Ovary (tissue), 9 donors: ENCODE measurements around the gene GNA12. TPM values are rescaled to one million over a fixed set of nuclear protein-coding genes. Genes with fewer than 3 reads are reported as not detected.

Source experiments
- DNase-seq, 5 donors: peaks; one replicate each; pipeline ENCODE4 v3.0.0-alpha.2; 2019 to 2020
- H3K27ac ChIP-seq, 2 donors: fragments of 200-600 bp; one replicate each; pipeline versions ENCODE4 v1.5.1 to v1.8.0; 2019 to 2022
- H3K27me3 ChIP-seq: fragments of 200-600 bp; one replicate; pipeline ENCODE4 v1.8.0; 2022
- H3K36me3 ChIP-seq: fragments of 200-600 bp; sonication (generic); one replicate; pipeline ENCODE4 v1.5.1; 2019
- H3K4me1 ChIP-seq: one replicate; pipeline ENCODE4 v1.8.1; 2013; ENCODE audit warnings: mild to moderate bottlenecking, moderate library complexity; ENCODE audit not compliant: insufficient read depth
- H3K4me3 ChIP-seq: fragments of 200-600 bp; sonication (generic); one replicate; pipeline ENCODE4 v1.5.1; 2017
- H3K9me3 ChIP-seq, 2 donors: fragments of 200-600 bp in 1 of 2; sonication (generic) in 1 of 2; one replicate each; pipeline versions ENCODE4 v1.5.1 to v1.8.1; 2013 to 2019; ENCODE audit warnings: mild to moderate bottlenecking in 1 of 2, moderate library complexity in 1 of 2
- CTCF ChIP-seq, 3 donors: fragments of 450-650 bp in 2 of 3; fragments of 200-600 bp in 1 of 3; IDR thresholded peaks; one replicate each; pipeline versions ENCODE4 v1.5.1 to v1.8.0; 2016 to 2022; ENCODE audit warnings: antibody characterized with exemption in 3 of 3, mild to moderate bottlenecking in 1 of 3
- EP300 ChIP-seq: sonication (generic); formaldehyde crosslinking; IDR thresholded peaks from one replicate; pipeline ENCODE4 v1.6.1; 2017; ENCODE audit warnings: antibody characterized with exemption
- POLR2A ChIP-seq: fragments of 450-650 bp; IDR thresholded peaks from one replicate; pipeline ENCODE4 v1.6.1; 2017; ENCODE audit warnings: antibody characterized with exemption, mild to moderate bottlenecking, moderate library complexity
- WGBS, 3 donors: extraction: QIAGEN DNeasy Blood & Tissue Kit in 1 of 3; methylation state at CpG; one replicate each; pipeline versions ENCODE4 v1.1.5 to v1.1.7; 2013 to 2017; 5-methylcytosine and 5-hydroxymethylcytosine counted together
- intact Hi-C, 4 donors: fragments of 100-400 bp; cut with DNase I; formaldehyde crosslinking; loops; one replicate each; pipeline versions ENCODE4 v1.11.0 to v1.15.1; 2022 to 2023
- polyA plus RNA-seq, 2 donors: library from polyadenylated mRNA; stranded (reverse); fragments of 200-250 nt in 1 of 2; fragments of 350-450 nt in 1 of 2; fragmentation: Illumina TruSeq in 1 of 2; extraction: RNeasy Lipid Tissue Mini Kit (QIAGEN cat#74804) in 1 of 2; gene quantifications; one replicate each; pipeline ENCODE4 v1.2.3, GENCODE V29; 2013 to 2014
- total RNA-seq, 7 donors: library from RNA; depleted of rRNA in 2 of 7; stranded (reverse); fragments of >200 nt in 2 of 7; fragmentation: NEBNext Ultra II Directional in 3 of 7; extraction: Animal tissue kit (Norgen Biotek cat#: 25700) in 3 of 7; gene quantifications; one replicate each; pipeline versions ENCODE4 v1.1.0 to v1.2.4, GENCODE V29; 2016 to 2023
- donor health status: DM: no; HTN: no; CAD: no; lungs with moderate emphysema.
- donor health status: DM: no; HTN: no; CAD: no.
- donor health status: Bipolar disorder and iron deficiency.
- donor health status: DM: yes; HTN: yes; CAD: no.
- donor health status: DM: no; HTN: no; CAD: no.
- donor health status: DM: yes; HTN: yes; CAD: no.

GNA12 gene
- total and polyA plus RNA-seq, 9 donors = 13.4 to 94.4 (median 65.5) TPM

- Histone ChIP-seq H3K36me3 (no peaks in the 10 kb centered on the region), H3K4me1 (peaks cover 13% of the 10 kb centered on the region), H3K27ac (no peak overlapping the region), H3K4me3 (no peak overlapping the region), H3K27me3 (no peaks in the 10 kb centered on the region), H3K9me3 (no peaks in the 10 kb centered on the region)
- 73 to 76% (median 74%) methylated on average over 22 of the region's 22 CpGs for WGBS, 3 donors
- intact Hi-C loops = no loop called here
- no peak for DNase-seq
- no peak for TF ChIP-seq POLR2A
- TF ChIP-seq CTCF (IDR thresholded peaks at IDR 0.05) = no peak
- TF ChIP-seq EP300 = no peak
Observed at GRCh38 chr7:2715341-2716231, 128.5 kb downstream of the GNA12 start.

- intact Hi-C loops = no loop called here
- Histone ChIP-seq H3K9me3 (no peaks in the 10 kb centered on the region), H3K4me3 (no peak overlapping the region), H3K27ac (no peak overlapping the region), H3K36me3 (no peaks in the 10 kb centered on the region), H3K27me3 (no peaks in the 10 kb centered on the region), H3K4me1 (peaks cover 15% of the 10 kb centered on the region)
- WGBS, 3 donors = 91 to 94% (median 92%) methylated on average over 9 of the region's 9 CpGs
- TF ChIP-seq CTCF (IDR thresholded peaks at IDR 0.05) (no peak), EP300 (no peak), POLR2A (no peak)
- DNase-seq = no peak
Observed at GRCh38 chr7:2714636-2715035, 129.5 kb downstream of the GNA12 start.

GRCh38 chr7:2713978-2714377, 130.1 kb downstream of the GNA12 start:
- DNase-seq = no peak
- H3K4me3 ChIP-seq = no peak overlapping the region
- no peaks in the 10 kb centered on the region for H3K36me3 ChIP-seq
- H3K27ac ChIP-seq = no peak overlapping the region
- intact Hi-C loops = no loop called here
- H3K9me3 ChIP-seq = no peaks in the 10 kb centered on the region
- WGBS, 3 donors = 89 to 93% (median 90%) methylated on average over 12 of the region's 12 CpGs
- H3K27me3 ChIP-seq = no peaks in the 10 kb centered on the region
- peaks cover 17% of the 10 kb centered on the region for H3K4me1 ChIP-seq
- TF ChIP-seq CTCF (IDR thresholded peaks at IDR 0.05) (no peak), POLR2A (no peak), EP300 (no peak)

GRCh38 chr7:2713370-2713769, 130.7 kb downstream of the GNA12 start:
- intact Hi-C loops = no loop called here

More at GRCh38 chr7:2713370-2713769, 130.7 kb downstream of the GNA12 start:
- 54 to 63% (median 60%) methylated on average over 9 to 13 of the region's 13 CpGs for WGBS, 3 donors
- H3K36me3 ChIP-seq = no peaks in the 10 kb centered on the region
- no peaks in the 10 kb centered on the region for H3K9me3 ChIP-seq
- no peak for DNase-seq
- H3K4me3 ChIP-seq = no peak overlapping the region
- TF ChIP-seq POLR2A (no peak), EP300 (no peak)
- no peaks in the 10 kb centered on the region for H3K27me3 ChIP-seq
- no peak overlapping the region for H3K27ac ChIP-seq
- H3K4me1 ChIP-seq = peaks cover 17% of the 10 kb centered on the region
